ENCODE data around the gene CA12.

The CA12 gene

DNA sequence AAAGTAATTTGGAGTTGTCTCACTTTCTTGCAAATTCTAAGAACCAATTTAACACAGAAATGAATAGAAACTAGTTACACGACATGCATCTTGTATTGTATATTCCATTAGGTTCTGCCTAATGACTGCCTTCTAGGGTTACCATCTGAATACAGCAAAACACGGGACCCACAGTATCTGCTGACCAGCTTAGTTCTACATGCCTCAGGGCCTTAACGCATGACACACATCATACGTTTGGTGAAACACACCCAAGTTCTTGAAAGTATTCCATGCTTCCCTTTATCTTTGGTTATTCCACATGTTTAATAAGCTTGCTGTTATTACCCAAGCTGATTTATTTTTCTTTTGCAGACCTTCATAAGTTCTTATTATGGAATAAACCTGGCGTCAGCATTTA lies 76.4 kb downstream of the CA12 start:
- no peak for DNase-seq

DNA sequence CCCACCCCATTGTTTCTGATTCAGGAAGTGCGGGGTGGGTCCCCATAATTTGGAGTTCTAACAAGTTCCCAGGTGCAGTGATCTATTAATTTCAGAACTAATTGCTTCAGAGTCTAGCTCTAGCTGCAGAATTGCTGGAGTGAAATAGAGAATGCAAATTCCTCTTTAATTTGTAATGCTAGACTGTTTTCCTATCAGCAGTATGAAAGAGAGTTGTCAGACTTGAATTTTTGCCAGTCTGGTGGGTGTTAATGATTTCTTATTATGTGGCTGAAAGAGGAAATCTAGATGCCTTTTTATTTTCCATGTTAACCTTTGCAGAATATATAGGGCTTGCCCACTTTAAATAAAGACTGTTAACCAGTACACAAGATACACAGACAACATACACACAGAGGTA lies 80.6 kb downstream of the CA12 start:
- no peak for DNase-seq

GRCh38 chr15:63299943-63300575 lies 81.6 kb downstream of the CA12 start:
- DNase-seq = no peak

DNA sequence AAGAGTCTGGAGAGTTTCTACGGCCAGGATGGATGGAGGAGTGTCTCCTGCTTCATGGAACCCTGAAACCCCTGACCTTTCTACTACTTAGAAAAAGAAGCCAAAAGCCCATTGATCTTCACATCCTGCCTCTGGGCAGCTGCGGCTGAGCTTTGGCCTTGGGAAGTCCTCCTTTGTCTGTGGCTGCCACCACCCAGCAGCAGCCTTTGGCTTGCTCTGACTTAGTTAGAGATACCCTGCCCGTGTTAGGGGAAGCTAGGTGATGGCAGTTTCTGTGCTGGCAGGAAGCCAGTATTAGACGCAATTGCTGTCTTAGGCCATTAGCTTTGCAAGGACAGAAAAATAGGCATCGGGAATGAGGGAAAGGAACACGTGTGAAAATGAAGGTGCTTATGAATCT lies 85.5 kb downstream of the CA12 start:
- DNase-seq = no peak

GRCh38 chr15:63295341-63295740 lies 86.3 kb downstream of the CA12 start:
- no peak for DNase-seq

DNA sequence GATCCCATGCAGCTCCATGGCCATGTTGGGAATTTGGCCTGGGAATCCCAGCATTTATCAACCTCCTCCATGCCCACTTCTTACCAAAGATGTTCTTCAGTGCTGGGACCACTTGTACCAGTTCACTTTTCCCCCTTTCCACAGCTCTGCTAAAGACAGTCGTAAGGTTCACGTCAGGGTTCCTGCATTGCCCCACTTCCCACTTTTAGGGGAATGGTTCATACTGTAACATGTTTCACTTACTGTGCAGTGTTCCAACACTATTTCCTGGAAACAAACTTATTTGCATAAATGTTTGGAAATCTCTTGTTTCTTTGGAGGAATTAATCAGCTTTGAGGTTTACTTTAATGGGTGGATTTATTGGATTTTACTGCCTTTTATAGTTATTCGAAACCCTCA lies 87.3 kb downstream of the CA12 start:
- DNase-seq = no peak

- peak; percentile 35 for DNase-seq
Measured at GRCh38 chr15:63292771-63293170, 88.9 kb downstream of the CA12 start.

GRCh38 chr15:63292241-63292640 lies 89.4 kb downstream of the CA12 start:
- no peak for DNase-seq

DNA sequence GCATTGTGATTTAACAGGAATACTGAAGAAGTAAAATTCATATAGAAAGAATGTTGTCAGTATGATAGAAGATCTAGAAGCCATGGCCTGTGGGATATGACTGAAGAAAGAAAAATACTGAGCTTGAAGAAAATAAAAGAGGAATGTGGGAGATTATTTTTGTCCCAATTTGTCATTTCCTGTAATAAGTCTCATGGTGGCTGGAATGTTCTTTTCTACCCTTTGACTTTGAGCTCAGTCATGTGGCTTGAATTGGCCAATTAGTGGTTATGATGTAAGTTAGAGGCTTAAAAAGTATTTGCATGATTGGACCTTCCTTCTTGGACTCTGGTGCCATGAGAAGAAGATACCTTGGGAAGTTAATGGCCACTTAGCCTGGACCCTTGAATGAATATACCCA lies 90.1 kb downstream of the CA12 start:
- peak; percentile 89 for DNase-seq

DNA sequence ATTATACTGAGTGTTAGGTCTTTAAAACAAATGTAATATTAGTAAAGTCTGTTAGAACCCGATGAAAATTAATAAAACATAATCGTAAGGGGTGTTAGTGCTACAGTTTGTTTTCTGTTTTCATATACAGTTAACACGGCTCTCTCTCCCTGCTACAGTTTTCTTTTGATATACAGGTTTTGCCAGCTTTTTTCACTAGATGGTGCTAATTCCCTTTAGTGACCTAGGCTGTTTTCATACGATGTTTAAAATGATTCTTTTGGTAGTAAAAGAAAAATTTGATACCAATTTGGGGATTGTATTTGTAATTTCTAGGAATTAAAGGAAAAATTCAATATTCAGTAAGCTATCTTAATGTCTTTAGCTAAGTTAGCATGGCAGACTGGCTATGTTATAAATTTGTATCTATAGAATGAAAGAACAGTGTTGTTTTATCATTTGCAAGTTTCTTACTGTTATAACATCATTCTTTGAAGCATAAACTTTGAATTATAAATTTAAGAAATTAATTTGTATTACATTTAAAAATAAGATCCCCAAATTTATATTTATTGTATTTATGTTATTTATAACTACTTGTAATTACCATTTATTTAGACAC lies 92.8 kb downstream of the CA12 start:
- DNase-seq = peak; percentile 57

GRCh38 chr15:63288342-63288741 lies 93.3 kb downstream of the CA12 start:
- DNase-seq = no peak

- DNase-seq = no peak
Measured at GRCh38 chr15:63287109-63287508, 94.5 kb downstream of the CA12 start.

DNA sequence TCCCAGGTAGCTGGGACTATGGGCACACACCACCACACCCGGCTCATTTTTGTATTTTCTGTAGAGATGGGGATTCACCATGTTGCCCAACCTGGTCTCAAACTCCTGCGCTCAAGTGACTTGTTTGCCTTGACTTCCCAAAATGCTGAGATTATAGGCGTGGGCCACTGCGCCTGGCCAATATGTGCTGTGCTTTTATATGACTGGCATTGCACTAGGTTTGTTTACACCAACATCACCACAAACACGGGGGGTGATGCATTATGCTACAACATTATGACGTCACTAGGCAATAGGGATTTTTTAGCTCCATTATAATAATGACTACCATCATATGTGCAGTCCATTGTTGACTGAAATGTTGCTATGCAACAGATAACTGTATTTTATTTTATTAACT lies 97.3 kb downstream of the CA12 start:
- DNase-seq = no peak

- DNase-seq = no peak
Measured at GRCh38 chr15:63283126-63283525, 98.5 kb downstream of the CA12 start.

DNA sequence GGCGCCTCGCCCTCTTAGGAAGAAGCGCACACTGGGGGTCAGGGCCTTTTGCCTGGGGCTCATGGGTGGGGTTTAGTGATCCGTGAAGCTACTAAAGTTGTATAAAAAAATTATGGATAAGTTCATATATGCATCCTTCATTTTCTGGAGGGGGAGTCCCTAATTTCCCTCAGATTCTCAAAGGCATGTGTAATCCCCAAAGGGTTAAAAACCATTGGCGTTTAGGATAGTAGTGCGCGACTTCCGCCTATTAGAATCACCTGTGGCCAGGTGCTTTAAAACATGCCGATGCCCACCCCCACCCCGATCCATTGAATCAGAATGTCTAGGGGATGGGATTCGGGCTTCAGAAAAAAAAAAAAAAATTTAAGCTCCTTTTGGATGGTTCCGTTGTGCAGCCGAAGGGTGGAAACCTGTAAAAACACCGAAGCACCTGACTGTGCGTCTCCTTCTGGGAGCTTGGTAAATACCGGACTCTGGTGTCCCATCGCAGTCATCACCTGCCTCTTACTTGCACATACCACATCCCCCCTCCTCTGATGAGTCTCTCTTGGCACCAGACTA lies 103.7 kb downstream of the CA12 start:
- DNase-seq = no peak

DNA sequence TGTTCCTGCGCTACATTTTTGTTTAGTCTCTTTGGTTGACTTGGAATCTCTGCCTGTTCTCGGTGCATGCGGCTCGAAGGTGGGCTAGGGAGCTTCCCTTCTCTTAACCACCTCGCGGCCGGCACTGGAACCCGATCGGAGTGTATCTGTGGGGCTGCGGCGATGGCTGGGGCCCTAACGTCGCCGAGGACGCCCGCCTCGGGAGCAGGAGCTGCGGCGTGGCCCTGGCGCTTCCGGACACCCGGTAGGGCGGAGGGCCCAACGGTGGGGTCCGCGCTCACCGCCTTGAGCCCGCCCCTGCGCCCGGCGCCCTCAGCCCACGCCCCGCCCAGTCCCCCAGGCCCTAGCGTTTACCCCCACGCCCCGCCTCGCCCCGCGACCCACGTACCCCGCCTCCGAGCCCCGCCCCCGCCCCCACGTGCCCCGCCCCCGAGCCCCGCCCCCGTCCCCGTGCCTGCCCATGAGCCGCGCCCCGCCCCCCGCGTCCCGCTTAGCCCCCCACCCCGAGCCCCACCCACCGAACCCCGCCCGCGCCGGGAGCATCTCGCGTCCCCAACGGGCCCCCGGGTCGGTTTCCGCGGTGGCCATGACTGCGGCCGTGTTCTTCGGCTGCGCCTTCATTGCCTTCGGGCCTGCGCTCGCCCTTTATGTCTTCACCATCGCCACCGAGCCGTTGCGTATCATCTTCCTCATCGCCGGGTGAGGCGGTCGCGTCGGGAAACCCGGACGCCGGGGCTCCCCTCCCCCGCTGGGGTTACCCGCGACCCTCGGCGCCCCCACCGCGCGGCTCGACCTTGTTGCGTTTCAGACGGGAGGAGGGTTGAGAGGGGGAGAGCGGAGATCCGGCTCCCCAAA lies 104.4 kb downstream of the CA12 start, which contains the start of gene APH1B:
Gene APH1B (plus strand): TSS at position 568 of the 855 bp plus-strand sequence. CDS start 19 bp downstream, at position 587.
- peak; percentile 77 for DNase-seq

- no peak for DNase-seq
Measured at GRCh38 chr15:63276342-63277037, 105.2 kb downstream of the CA12 start.

- DNase-seq = no peak
Measured at GRCh38 chr15:63274427-63274826, 107.2 kb downstream of the CA12 start.
